Choroid plexus epithelial cell (primary cell): ENCODE results near the gene FAM240A.
A peak's percentile ranks its signal among the peaks of the same experiment; 100 is the strongest.

ENCODE experiments used
- DNase-seq: peaks from one replicate; pipeline ENCODE4 v3.0.0-alpha.2; 2010; ENCODE audit warnings: low read depth
- H3K4me3 ChIP-seq: 2 replicates; pipeline ENCODE4 v1.5.1; 2011; ENCODE audit warnings: low read depth, mild to moderate bottlenecking, control low read depth, low read length, moderate library complexity
- TF ChIP-seq, protein P1 (sequence below): conservative IDR thresholded peaks from 2 replicates; pipeline ENCODE4 v1.5.1; 2011; ENCODE audit warnings: low read depth, mild to moderate bottlenecking, control low read depth, inconsistent platforms, low read length, moderate library complexity

The FAM240A gene

GRCh38 chr3:46628901-46629369 is 16.6 kb downstream of the FAM240A start:
- TF ChIP-seq, protein P1, sequence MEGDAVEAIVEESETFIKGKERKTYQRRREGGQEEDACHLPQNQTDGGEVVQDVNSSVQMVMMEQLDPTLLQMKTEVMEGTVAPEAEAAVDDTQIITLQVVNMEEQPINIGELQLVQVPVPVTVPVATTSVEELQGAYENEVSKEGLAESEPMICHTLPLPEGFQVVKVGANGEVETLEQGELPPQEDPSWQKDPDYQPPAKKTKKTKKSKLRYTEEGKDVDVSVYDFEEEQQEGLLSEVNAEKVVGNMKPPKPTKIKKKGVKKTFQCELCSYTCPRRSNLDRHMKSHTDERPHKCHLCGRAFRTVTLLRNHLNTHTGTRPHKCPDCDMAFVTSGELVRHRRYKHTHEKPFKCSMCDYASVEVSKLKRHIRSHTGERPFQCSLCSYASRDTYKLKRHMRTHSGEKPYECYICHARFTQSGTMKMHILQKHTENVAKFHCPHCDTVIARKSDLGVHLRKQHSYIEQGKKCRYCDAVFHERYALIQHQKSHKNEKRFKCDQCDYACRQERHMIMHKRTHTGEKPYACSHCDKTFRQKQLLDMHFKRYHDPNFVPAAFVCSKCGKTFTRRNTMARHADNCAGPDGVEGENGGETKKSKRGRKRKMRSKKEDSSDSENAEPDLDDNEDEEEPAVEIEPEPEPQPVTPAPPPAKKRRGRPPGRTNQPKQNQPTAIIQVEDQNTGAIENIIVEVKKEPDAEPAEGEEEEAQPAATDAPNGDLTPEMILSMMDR, result no peak
- DNase-seq, result no peak
- no peak overlapping the region for H3K4me3 ChIP-seq

- H3K4me3 ChIP-seq, result peak overlapping the region; percentile 45
- TF ChIP-seq, protein P1, result peak; percentile 91
- peak; percentile 78 for DNase-seq
Measured at GRCh38 chr3:46629551-46630517, 17.5 kb downstream of the FAM240A start.

- peak; percentile 53 for DNase-seq
- TF ChIP-seq, protein P1, result no peak
Measured at GRCh38 chr3:46632792-46633191, 20.5 kb downstream of the FAM240A start.

DNA sequence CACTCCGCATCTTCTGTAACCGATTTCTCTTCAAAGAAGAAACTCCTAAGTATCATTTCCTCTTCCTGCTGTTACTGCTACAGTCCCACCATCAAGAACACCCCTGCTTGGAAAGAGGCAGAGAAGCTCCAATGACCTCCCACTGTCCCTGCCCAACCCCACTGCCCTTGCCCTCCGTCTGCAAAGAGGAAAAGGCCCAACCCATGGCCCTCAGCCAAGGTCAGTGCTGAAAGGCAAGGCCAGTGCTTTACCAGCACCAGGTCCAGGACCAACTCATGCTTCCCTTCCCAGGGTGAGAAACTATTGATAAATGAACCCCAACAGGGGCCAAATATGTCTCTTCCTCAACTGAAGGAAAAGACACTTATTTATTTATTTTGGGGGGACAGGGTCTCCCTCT is 22.5 kb downstream of the FAM240A start:
- no peak for DNase-seq
- TF ChIP-seq, protein P1, result no peak
- H3K4me3 ChIP-seq, result no peak overlapping the region

More at GRCh38 chr3:46632792-46633191, 20.5 kb downstream of the FAM240A start:
- H3K4me3 ChIP-seq, result no peak overlapping the region

DNA sequence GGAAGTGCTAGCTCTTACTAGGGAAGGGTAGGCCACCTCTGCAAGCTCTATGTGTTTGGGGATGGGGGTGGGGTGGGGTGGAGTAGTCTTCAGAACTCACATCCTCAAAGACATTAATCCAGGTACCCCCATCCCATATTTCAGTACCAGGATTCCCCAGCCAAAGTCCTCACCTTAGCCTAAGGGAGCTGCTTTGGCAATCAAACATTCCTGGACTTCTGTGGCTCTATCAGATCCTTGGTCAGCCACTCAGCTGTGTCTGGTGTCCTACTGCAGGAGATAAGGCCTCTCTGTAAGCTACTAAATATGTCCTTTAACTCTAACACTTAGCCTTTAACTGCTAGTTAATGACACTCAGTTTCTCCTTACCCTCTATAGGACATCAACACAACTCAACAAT is 26.9 kb downstream of the FAM240A start:
- TF ChIP-seq, protein P1, result no peak
- no peak for DNase-seq
- H3K4me3 ChIP-seq, result no peak overlapping the region

DNA sequence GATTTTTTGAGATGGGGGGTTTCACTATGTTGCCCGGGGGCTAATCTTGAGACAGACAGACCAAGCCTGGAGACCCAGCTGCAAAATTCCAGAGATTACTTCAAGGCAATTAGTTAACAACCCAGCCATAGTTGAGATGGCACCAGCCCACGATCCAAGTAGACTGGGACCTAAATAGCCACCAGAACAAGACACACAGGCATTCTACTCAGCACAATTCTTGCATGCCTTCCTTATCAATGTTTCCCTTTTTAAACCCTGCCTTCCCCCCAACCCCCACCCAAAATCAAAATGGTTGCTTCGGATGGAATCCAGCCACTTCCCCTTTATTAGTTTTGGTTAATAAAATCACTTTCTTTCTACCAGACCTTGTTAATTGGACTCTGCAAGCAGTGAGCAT is 28.6 kb downstream of the FAM240A start:
- H3K4me3 ChIP-seq, result no peak overlapping the region
- TF ChIP-seq, protein P1, result no peak
- DNase-seq, result no peak
